ENCODE results near the gene GRIK4.
A peak's percentile ranks its signal among the peaks of the same experiment; 100 is the strongest.

Gene GRIK4

GRCh38 chr11:120859552-120860295 lies 348.2 kb downstream of the GRIK4 start:
- no peak for DNase-seq

- DNase-seq, result no peak
Observed at GRCh38 chr11:120863359-120863758, 351.8 kb downstream of the GRIK4 start.

- no peak for DNase-seq
Observed at GRCh38 chr11:120867024-120867423, 355.5 kb downstream of the GRIK4 start.

- DNase-seq, result no peak
Observed at GRCh38 chr11:120867531-120867930, 356.0 kb downstream of the GRIK4 start.

GRCh38 chr11:120867988-120868387 lies 356.4 kb downstream of the GRIK4 start:
- no peak for DNase-seq

- DNase-seq, result no peak
Observed at GRCh38 chr11:120869097-120869496, 357.5 kb downstream of the GRIK4 start.

- no peak for DNase-seq
Observed at GRCh38 chr11:120869516-120870011, 358.0 kb downstream of the GRIK4 start.

- no peak for DNase-seq
Observed at GRCh38 chr11:120871194-120871593, 359.6 kb downstream of the GRIK4 start.

- no peak for DNase-seq
Observed at GRCh38 chr11:120871924-120872323, 360.4 kb downstream of the GRIK4 start.

- no peak for DNase-seq
Observed at GRCh38 chr11:120873966-120874735, 362.6 kb downstream of the GRIK4 start.

GRCh38 chr11:120875986-120876385 lies 364.4 kb downstream of the GRIK4 start:
- no peak for DNase-seq

GRCh38 chr11:120877746-120878365 lies 366.3 kb downstream of the GRIK4 start:
- DNase-seq, result no peak

GRCh38 chr11:120878781-120879180 lies 367.2 kb downstream of the GRIK4 start:
- DNase-seq, result no peak

GRCh38 chr11:120880498-120881175 lies 369.1 kb downstream of the GRIK4 start:
- DNase-seq, result peak; percentile 29

- no peak for DNase-seq
Observed at GRCh38 chr11:120881596-120881995, 370.0 kb downstream of the GRIK4 start.

GRCh38 chr11:120882175-120882574 lies 370.6 kb downstream of the GRIK4 start:
- no peak for DNase-seq

- DNase-seq, result peak; percentile 15
Observed at GRCh38 chr11:120883404-120884080, 372.0 kb downstream of the GRIK4 start.

GRCh38 chr11:120884154-120885020 lies 372.8 kb downstream of the GRIK4 start:
- DNase-seq, result no peak

GRCh38 chr11:120890609-120891320 lies 379.2 kb downstream of the GRIK4 start:
- DNase-seq, result no peak

- DNase-seq, result no peak
Observed at GRCh38 chr11:120893440-120894201, 382.1 kb downstream of the GRIK4 start.
